ENCODE results near the gene PREX1. TPM values are rescaled to one million over a fixed set of nuclear protein-coding genes. Genes with fewer than 3 reads are reported as not detected.

The PREX1 gene
- total RNA-seq, 1 experiment from 2014 or later: 20.0 TPM

DNA sequence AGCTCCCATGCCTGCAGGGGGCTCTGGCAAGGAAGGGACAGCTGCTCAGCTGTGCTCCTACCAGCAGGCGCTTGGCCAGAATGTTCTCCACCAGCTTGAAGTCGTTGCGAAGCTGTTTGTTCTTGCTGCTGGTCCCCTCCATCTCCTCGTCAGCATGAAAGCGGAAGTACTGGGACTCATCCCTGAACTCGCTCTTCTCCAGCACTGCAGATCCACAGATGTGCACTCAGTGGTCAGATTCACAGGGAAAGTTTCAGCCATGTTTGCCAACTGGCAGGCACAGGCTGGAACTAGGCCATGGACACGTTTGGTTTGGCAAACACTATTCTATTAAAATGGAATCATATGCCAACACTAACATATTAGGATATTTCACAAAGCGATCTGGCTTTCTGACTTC, 167.9 kb downstream of the PREX1 start:
- ChIA-PET POLR2A (no interaction called here), CTCF (no interaction called here)
- Histone ChIP-seq H3K27me3 (ENCODE audit: control insufficient read depth, insufficient read depth, low read length) (no peaks in the 10 kb centered on the region), H3K4me3 (ENCODE audit: low read depth in 2 of 2, low read length in 2 of 2) (no peak overlapping the region), H3K27ac (ENCODE audit: low read length) (no peak overlapping the region), H3K9me3 (ENCODE audit: control insufficient read depth, insufficient read depth, low read depth, low read length) (no peaks in the 10 kb centered on the region; the same call in 1 of the 2 replicates), H3K4me1 (ENCODE audit: control insufficient read depth, insufficient read depth, low read length) (no peaks in the 10 kb centered on the region), H3K36me3 (ENCODE audit: control insufficient read depth, insufficient read depth, low read length) (no peaks in the 10 kb centered on the region)
- in situ Hi-C loops (cut with HindIII; ENCODE audit: low pct_unique_long_range_greater_than_20kb, low sequenced_read_pairs): no loop called here
- DNase-seq (ENCODE audit: low read depth, low spot score) (no peak), ATAC-seq (no peak)
- BruUV-seq (replicated peaks): no TSS peak
- intact Hi-C loops (cut with micrococcal nuclease; ENCODE audit: unreplicated experiment): loop anchor here (5.0 kb wide), 1 partner anchor 167 kb away; the partner anchor contains the start of gene PREX1
- no peak for TF ChIP-seq SIN3A (IDR thresholded peaks at IDR 0.05; ENCODE audit: borderline replicate concordance, insufficient read depth, low read depth, low read length)
- TF ChIP-seq, protein P1, sequence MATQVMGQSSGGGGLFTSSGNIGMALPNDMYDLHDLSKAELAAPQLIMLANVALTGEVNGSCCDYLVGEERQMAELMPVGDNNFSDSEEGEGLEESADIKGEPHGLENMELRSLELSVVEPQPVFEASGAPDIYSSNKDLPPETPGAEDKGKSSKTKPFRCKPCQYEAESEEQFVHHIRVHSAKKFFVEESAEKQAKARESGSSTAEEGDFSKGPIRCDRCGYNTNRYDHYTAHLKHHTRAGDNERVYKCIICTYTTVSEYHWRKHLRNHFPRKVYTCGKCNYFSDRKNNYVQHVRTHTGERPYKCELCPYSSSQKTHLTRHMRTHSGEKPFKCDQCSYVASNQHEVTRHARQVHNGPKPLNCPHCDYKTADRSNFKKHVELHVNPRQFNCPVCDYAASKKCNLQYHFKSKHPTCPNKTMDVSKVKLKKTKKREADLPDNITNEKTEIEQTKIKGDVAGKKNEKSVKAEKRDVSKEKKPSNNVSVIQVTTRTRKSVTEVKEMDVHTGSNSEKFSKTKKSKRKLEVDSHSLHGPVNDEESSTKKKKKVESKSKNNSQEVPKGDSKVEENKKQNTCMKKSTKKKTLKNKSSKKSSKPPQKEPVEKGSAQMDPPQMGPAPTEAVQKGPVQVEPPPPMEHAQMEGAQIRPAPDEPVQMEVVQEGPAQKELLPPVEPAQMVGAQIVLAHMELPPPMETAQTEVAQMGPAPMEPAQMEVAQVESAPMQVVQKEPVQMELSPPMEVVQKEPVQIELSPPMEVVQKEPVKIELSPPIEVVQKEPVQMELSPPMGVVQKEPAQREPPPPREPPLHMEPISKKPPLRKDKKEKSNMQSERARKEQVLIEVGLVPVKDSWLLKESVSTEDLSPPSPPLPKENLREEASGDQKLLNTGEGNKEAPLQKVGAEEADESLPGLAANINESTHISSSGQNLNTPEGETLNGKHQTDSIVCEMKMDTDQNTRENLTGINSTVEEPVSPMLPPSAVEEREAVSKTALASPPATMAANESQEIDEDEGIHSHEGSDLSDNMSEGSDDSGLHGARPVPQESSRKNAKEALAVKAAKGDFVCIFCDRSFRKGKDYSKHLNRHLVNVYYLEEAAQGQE (IDR thresholded peaks at IDR 0.05; ENCODE audit: insufficient read depth in 1 of 2, low read depth in 2 of 2, low read length in 1 of 2): no peak
- TF ChIP-seq POLR2AphosphoS5 (IDR thresholded peaks at IDR 0.05; ENCODE audit: low read depth, low read length): no peak
- TF ChIP-seq, protein P2, sequence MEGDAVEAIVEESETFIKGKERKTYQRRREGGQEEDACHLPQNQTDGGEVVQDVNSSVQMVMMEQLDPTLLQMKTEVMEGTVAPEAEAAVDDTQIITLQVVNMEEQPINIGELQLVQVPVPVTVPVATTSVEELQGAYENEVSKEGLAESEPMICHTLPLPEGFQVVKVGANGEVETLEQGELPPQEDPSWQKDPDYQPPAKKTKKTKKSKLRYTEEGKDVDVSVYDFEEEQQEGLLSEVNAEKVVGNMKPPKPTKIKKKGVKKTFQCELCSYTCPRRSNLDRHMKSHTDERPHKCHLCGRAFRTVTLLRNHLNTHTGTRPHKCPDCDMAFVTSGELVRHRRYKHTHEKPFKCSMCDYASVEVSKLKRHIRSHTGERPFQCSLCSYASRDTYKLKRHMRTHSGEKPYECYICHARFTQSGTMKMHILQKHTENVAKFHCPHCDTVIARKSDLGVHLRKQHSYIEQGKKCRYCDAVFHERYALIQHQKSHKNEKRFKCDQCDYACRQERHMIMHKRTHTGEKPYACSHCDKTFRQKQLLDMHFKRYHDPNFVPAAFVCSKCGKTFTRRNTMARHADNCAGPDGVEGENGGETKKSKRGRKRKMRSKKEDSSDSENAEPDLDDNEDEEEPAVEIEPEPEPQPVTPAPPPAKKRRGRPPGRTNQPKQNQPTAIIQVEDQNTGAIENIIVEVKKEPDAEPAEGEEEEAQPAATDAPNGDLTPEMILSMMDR (IDR thresholded peaks at IDR 0.05): no peak
- TF ChIP-seq TCF7L2 (IDR thresholded peaks at IDR 0.05; ENCODE audit: low read depth, low read length): no peak

DNA sequence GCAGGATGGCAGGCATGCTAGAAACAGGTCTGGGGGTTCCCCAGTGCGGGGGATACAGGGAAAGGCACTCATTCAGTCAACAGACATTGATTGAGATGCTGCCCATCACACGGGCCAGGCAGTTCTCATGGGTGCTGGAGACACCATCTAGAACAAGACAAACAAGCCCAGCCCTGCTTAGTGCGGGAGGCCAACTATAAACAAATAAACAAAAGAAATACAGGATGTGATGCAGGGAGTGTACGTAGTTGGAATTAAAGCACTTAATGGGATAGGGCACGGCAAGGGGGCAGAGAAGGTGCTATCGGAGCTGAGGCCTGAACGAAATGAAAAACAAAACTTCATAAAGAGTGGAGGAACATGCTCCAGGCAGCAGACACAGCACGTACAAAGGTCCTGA, 169.3 kb downstream of the PREX1 start:
- Histone ChIP-seq H3K9me3 (ENCODE audit: control insufficient read depth, insufficient read depth, low read depth, low read length) (no peaks in the 10 kb centered on the region; the same call in 1 of the 2 replicates), H3K27ac (ENCODE audit: low read length) (no peak overlapping the region), H3K27me3 (ENCODE audit: control insufficient read depth, insufficient read depth, low read length) (no peaks in the 10 kb centered on the region), H3K36me3 (ENCODE audit: control insufficient read depth, insufficient read depth, low read length) (no peaks in the 10 kb centered on the region), H3K4me1 (ENCODE audit: control insufficient read depth, insufficient read depth, low read length) (no peaks in the 10 kb centered on the region), H3K4me3 (ENCODE audit: low read depth in 2 of 2, low read length in 2 of 2) (no peak overlapping the region)
- intact Hi-C loops (cut with micrococcal nuclease; ENCODE audit: unreplicated experiment) (loop anchor here (5.0 kb wide), 1 partner anchor 169 kb away; the partner anchor contains the start of gene PREX1), in situ Hi-C loops (cut with HindIII; ENCODE audit: low pct_unique_long_range_greater_than_20kb, low sequenced_read_pairs) (no loop called here)
- ATAC-seq (no peak), DNase-seq (ENCODE audit: low read depth, low spot score) (no peak)
- ChIA-PET CTCF (interaction anchor here (0.6 to 1.3 kb wide), 2 partner anchors 239 to 243 kb away, joined by 5 to 8 read pairs; no protein-coding TSS in a partner anchor), POLR2A (no interaction called here)
- BruUV-seq (replicated peaks): no TSS peak
- TF ChIP-seq, protein P2 (IDR thresholded peaks at IDR 0.05): no peak
- TF ChIP-seq SIN3A (IDR thresholded peaks at IDR 0.05; ENCODE audit: borderline replicate concordance, insufficient read depth, low read depth, low read length): no peak
- TF ChIP-seq POLR2AphosphoS5 (IDR thresholded peaks at IDR 0.05; ENCODE audit: low read depth, low read length): no peak
- TF ChIP-seq, protein P1 (IDR thresholded peaks at IDR 0.05; ENCODE audit: insufficient read depth in 1 of 2, low read depth in 2 of 2, low read length in 1 of 2): no peak
- TF ChIP-seq TCF7L2 (IDR thresholded peaks at IDR 0.05; ENCODE audit: low read depth, low read length): no peak

Data from Panc1 (cell line).